ELF-1 (cell line): ENCODE measurements around the gene CD28.
"Not testable (repeated sequence)": the region's sequence is repeated elsewhere in the genome, so short reads cannot be mapped to it uniquely, and the experiment has no call there.

Experiments
- DNase-seq: peaks from one replicate; pipeline ENCODE4 v3.0.0-alpha.2; 2016; ENCODE audit warnings: low read depth, low spot score

Gene CD28

GRCh38 chr2:203745267-203745666, 38.8 kb downstream of the CD28 start:
- no peak for DNase-seq

- no peak for DNase-seq
Observed at GRCh38 chr2:203748331-203749126, 42.1 kb downstream of the CD28 start.

GRCh38 chr2:203750346-203751068, 44.1 kb downstream of the CD28 start:
- DNase-seq = no peak

GRCh38 chr2:203751685-203752271, 45.3 kb downstream of the CD28 start:
- DNase-seq = no peak

- no peak for DNase-seq
Observed at GRCh38 chr2:203756161-203756560, 49.7 kb downstream of the CD28 start.

- DNase-seq = peak; percentile 37
Observed at GRCh38 chr2:203758841-203759689, 52.6 kb downstream of the CD28 start.

- peak; percentile 33 for DNase-seq
Observed at GRCh38 chr2:203759690-203760365, 53.4 kb downstream of the CD28 start.

- DNase-seq = no peak
Observed at GRCh38 chr2:203761121-203761520, 54.7 kb downstream of the CD28 start.

GRCh38 chr2:203763241-203763937, 57.0 kb downstream of the CD28 start:
- no peak for DNase-seq

GRCh38 chr2:203763938-203764664, 57.7 kb downstream of the CD28 start:
- no peak for DNase-seq

- DNase-seq = no peak
Observed at GRCh38 chr2:203772456-203773165, 66.2 kb downstream of the CD28 start.

- no peak for DNase-seq
Observed at GRCh38 chr2:203774760-203775159, 68.3 kb downstream of the CD28 start.

- no peak for DNase-seq
Observed at GRCh38 chr2:203775684-203776083, 69.2 kb downstream of the CD28 start.

- DNase-seq = no peak
Observed at GRCh38 chr2:203777030-203777429, 70.6 kb downstream of the CD28 start.

- not testable (repeated sequence) for DNase-seq
Observed at GRCh38 chr2:203779477-203780073, 73.1 kb downstream of the CD28 start.

- DNase-seq = no peak
Observed at GRCh38 chr2:203780231-203780630, 73.8 kb downstream of the CD28 start.

GRCh38 chr2:203781151-203781550, 74.7 kb downstream of the CD28 start:
- no peak for DNase-seq

- DNase-seq = peak; percentile 39
Observed at GRCh38 chr2:203782262-203782976, 76.0 kb downstream of the CD28 start.
